ENCODE data around the gene CNIH1.
"Not testable (repeated sequence)": the region's sequence is repeated elsewhere in the genome, so short reads cannot be mapped to it uniquely, and the experiment has no call there.

Gene CNIH1

DNA sequence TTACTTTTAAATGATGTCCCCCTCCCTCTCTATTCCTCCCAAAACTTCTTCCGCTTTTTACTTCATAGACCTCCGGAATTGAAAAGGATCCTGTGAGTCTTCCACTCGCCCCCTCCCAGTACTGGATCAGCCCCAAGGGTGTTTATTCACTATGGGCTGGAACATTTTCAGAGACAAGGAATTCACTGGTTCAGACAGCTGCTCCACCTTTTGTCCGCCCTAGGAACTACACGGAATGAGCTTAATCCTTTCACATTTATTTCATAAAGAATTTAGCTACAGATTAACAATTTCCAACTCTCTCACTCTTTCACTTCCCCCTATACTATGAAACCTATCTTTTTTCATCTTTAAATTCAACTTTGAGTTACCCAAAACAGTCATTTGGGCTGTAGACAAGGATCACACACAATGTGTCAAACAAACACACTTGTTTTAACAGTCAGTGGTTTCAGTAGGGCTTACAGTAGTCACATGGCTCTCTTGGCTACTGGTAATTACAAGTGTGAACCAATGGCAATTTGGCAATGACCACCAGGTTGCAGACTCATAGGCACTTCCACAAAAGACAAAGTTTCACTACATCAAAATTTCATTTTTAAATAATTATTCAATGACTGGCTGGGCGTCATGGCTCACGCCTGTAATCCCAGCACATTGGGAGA is 20.6 kb downstream of the CNIH1 start:
- TF ChIP-seq TAF1 (IDR thresholded peaks at IDR 0.05; ENCODE audit: low read depth, low read length) (no peak), SPI1 (IDR thresholded peaks at IDR 0.05; ENCODE audit: low read depth, low read length) (peak; percentile 40; the same call in 1 of the 2 replicates), POU2F2 (IDR thresholded peaks at IDR 0.05; ENCODE audit: low read depth, low read length) (no peak)
- FAIRE-seq: peak; percentile 61
- DNase-seq (ENCODE audit: insufficient read length, low spot score): no peak

GRCh38 chr14:54411371-54411770 is 29.8 kb downstream of the CNIH1 start:
- FAIRE-seq (no peak), DNase-seq (ENCODE audit: insufficient read length, low spot score) (no peak)
- TF ChIP-seq POLR2AphosphoS5 (IDR thresholded peaks at IDR 0.05; ENCODE audit: low read depth, low read length) (no peak), SPI1 (IDR thresholded peaks at IDR 0.05; ENCODE audit: low read depth, low read length) (no peak), PAX5 (IDR thresholded peaks at IDR 0.05; ENCODE audit: insufficient read depth, low read length, severe bottlenecking) (no peak), TAF1 (IDR thresholded peaks at IDR 0.05; ENCODE audit: low read depth, low read length) (no peak), POLR2A (IDR thresholded peaks at IDR 0.05; ENCODE audit: low read depth, low read length) (no peak), POU2F2 (IDR thresholded peaks at IDR 0.05; ENCODE audit: low read depth, low read length) (no peak)

GRCh38 chr14:54410215-54410614 is 31.0 kb downstream of the CNIH1 start:
- TF ChIP-seq POLR2A (IDR thresholded peaks at IDR 0.05; ENCODE audit: low read depth, low read length): no peak
- TF ChIP-seq POU2F2 (IDR thresholded peaks at IDR 0.05; ENCODE audit: low read depth, low read length): no peak
- TF ChIP-seq POLR2AphosphoS5 (IDR thresholded peaks at IDR 0.05; ENCODE audit: low read depth, low read length): no peak
- no peak for TF ChIP-seq SPI1 (IDR thresholded peaks at IDR 0.05; ENCODE audit: low read depth, low read length)
- no peak for TF ChIP-seq TAF1 (IDR thresholded peaks at IDR 0.05; ENCODE audit: low read depth, low read length)
- no peak for TF ChIP-seq PAX5 (IDR thresholded peaks at IDR 0.05; ENCODE audit: insufficient read depth, low read length, severe bottlenecking)
- DNase-seq (ENCODE audit: insufficient read length, low spot score) (no peak), FAIRE-seq (no peak)

GRCh38 chr14:54403401-54404005 is 37.7 kb downstream of the CNIH1 start:
- not testable (repeated sequence) for DNase-seq (ENCODE audit: insufficient read length, low spot score); FAIRE-seq

DNA sequence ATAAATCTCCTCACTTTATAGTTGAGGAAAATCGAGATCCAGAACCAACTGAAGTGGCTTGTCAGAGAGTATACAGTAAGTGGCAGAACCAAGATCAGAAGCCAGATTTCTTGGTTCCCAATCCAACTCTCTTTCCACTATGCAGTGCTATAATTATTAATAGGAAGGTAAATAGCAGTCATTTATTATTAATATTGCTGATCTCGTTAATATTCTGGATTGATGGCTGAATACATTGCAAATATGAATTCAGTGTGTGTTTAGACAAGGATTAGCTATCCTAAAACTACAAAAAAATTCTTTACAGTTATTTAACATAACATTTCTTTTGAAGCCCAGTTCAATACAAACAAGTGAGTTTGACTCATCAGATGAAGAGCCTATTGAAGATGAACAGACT is 41.6 kb downstream of the CNIH1 start:
- no peak for FAIRE-seq
- TF ChIP-seq PAX5 (IDR thresholded peaks at IDR 0.05; ENCODE audit: insufficient read depth, low read length, severe bottlenecking): no peak
- TF ChIP-seq POU2F2 (IDR thresholded peaks at IDR 0.05; ENCODE audit: low read depth, low read length): no peak
- no peak for TF ChIP-seq SPI1 (IDR thresholded peaks at IDR 0.05; ENCODE audit: low read depth, low read length)
- no peak for TF ChIP-seq TAF1 (IDR thresholded peaks at IDR 0.05; ENCODE audit: low read depth, low read length)
- TF ChIP-seq POLR2A (IDR thresholded peaks at IDR 0.05; ENCODE audit: low read depth, low read length): no peak
- DNase-seq (ENCODE audit: insufficient read length, low spot score): no peak

DNA sequence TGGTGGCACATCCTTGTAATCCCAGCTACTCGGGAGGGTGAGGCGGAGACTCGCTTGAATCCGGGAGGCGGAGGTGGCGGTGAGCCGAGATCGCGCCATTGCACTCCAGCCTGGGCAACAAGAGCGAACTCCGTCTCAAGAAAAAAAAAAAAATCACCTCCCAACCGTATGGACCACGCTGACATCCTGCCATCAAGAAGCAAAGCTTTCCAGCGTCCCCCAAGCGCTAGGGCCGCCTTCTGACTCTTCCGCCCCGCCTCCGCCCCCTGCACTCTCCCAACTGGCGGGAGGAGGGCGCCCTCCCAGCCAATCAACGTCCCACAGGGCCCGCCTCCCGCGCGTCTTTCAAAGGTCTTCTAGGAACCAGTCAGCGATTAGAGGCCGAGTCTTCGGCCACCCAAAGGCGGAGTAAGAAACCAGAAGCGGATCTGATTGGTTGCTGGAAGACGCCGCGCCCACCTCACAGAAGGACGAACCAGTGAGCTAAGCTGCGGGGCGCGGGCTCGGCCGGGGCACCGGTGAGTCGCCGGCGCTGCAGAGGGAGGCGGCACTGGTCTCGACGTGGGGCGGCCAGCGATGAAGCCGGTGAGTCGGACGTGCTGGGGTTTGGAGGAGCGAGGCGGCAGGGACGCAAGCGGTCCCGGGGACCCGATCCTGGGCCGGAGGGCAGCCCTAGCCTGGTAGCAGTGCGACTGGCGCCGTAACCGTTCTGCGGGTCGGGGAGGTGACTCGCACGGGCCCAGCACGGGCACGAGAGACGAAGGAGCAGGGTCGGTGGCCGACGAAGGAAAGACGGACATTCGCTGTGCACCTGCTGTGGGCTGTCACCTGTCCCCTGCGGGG is 44.5 kb downstream of the CNIH1 start, which contains the start of gene CDKN3:
TSS of gene CDKN3 (plus strand) at position 515 of the 843 bp plus-strand sequence. CDS start at position 577, 62 bp downstream.
- DNase-seq (ENCODE audit: insufficient read length, low spot score) (peak; percentile 93), FAIRE-seq (peak; percentile 96)
- TF ChIP-seq PAX5 (IDR thresholded peaks at IDR 0.05; ENCODE audit: insufficient read depth, low read length, severe bottlenecking) (no peak), POLR2AphosphoS5 (IDR thresholded peaks at IDR 0.05; ENCODE audit: low read depth, low read length) (no peak; the same call in 1 of the 2 replicates), POU2F2 (IDR thresholded peaks at IDR 0.05; ENCODE audit: low read depth, low read length) (no peak; the same call in 1 of the 2 replicates), POLR2A (IDR thresholded peaks at IDR 0.05; ENCODE audit: low read depth, low read length) (peak; percentile 80), SPI1 (IDR thresholded peaks at IDR 0.05; ENCODE audit: low read depth, low read length) (no peak), TAF1 (IDR thresholded peaks at IDR 0.05; ENCODE audit: low read depth, low read length) (no peak)

DNA sequence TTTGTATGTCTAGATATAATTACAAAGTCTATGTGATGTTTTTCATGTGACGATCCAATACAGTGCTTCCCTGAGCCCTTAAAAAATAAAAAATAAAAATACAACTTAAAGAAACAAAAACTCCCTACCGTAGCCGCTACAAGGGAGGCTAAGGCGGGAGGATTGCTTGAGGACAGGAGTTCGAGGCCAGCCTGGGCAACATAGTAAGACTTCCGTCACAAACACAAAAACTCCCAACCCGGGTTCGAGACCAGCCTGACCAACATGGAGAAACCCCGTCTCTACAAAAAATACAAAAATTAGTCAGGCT is 45.0 kb downstream of the CNIH1 start:
- no peak for DNase-seq (ENCODE audit: insufficient read length, low spot score)
- FAIRE-seq: no peak
- TF ChIP-seq SPI1 (IDR thresholded peaks at IDR 0.05; ENCODE audit: low read depth, low read length) (no peak), PAX5 (IDR thresholded peaks at IDR 0.05; ENCODE audit: insufficient read depth, low read length, severe bottlenecking) (no peak), POLR2AphosphoS5 (IDR thresholded peaks at IDR 0.05; ENCODE audit: low read depth, low read length) (no peak), POLR2A (IDR thresholded peaks at IDR 0.05; ENCODE audit: low read depth, low read length) (no peak), POU2F2 (IDR thresholded peaks at IDR 0.05; ENCODE audit: low read depth, low read length) (no peak), TAF1 (IDR thresholded peaks at IDR 0.05; ENCODE audit: low read depth, low read length) (no peak)

- FAIRE-seq (no peak), DNase-seq (ENCODE audit: insufficient read length, low spot score) (no peak)
- TF ChIP-seq POLR2A (IDR thresholded peaks at IDR 0.05; ENCODE audit: low read depth, low read length) (no peak), PAX5 (IDR thresholded peaks at IDR 0.05; ENCODE audit: insufficient read depth, low read length, severe bottlenecking) (no peak), POU2F2 (IDR thresholded peaks at IDR 0.05; ENCODE audit: low read depth, low read length) (no peak), TAF1 (IDR thresholded peaks at IDR 0.05; ENCODE audit: low read depth, low read length) (no peak), SPI1 (IDR thresholded peaks at IDR 0.05; ENCODE audit: low read depth, low read length) (no peak), POLR2AphosphoS5 (IDR thresholded peaks at IDR 0.05; ENCODE audit: low read depth, low read length) (no peak)
These were observed 45.5 kb downstream of the CNIH1 start for GRCh38 chr14:54395716-54396115.

GRCh38 chr14:54395284-54395683 is 45.9 kb downstream of the CNIH1 start:
- FAIRE-seq: no peak
- DNase-seq (ENCODE audit: insufficient read length, low spot score): no peak
- no peak for TF ChIP-seq TAF1 (IDR thresholded peaks at IDR 0.05; ENCODE audit: low read depth, low read length)
- no peak for TF ChIP-seq POU2F2 (IDR thresholded peaks at IDR 0.05; ENCODE audit: low read depth, low read length)
- no peak for TF ChIP-seq POLR2AphosphoS5 (IDR thresholded peaks at IDR 0.05; ENCODE audit: low read depth, low read length)
- no peak for TF ChIP-seq SPI1 (IDR thresholded peaks at IDR 0.05; ENCODE audit: low read depth, low read length)
- no peak for TF ChIP-seq POLR2A (IDR thresholded peaks at IDR 0.05; ENCODE audit: low read depth, low read length)
- no peak for TF ChIP-seq PAX5 (IDR thresholded peaks at IDR 0.05; ENCODE audit: insufficient read depth, low read length, severe bottlenecking)

Measured in GM12891 (cell line).